GM21381 (cell line): ENCODE data around the gene HDDC2.
"Not testable (repeated sequence)": the region's sequence is repeated elsewhere in the genome, so short reads cannot be mapped to it uniquely, and the experiment has no call there.

Experiments
- ATAC-seq: cut with Tn5 transposase; IDR thresholded peaks from one replicate; pipeline ENCODE4 v1.9.1; 2021; ENCODE audit warnings: mild to moderate bottlenecking, moderate library complexity; ENCODE audit not compliant: unreplicated experiment

Gene HDDC2

DNA sequence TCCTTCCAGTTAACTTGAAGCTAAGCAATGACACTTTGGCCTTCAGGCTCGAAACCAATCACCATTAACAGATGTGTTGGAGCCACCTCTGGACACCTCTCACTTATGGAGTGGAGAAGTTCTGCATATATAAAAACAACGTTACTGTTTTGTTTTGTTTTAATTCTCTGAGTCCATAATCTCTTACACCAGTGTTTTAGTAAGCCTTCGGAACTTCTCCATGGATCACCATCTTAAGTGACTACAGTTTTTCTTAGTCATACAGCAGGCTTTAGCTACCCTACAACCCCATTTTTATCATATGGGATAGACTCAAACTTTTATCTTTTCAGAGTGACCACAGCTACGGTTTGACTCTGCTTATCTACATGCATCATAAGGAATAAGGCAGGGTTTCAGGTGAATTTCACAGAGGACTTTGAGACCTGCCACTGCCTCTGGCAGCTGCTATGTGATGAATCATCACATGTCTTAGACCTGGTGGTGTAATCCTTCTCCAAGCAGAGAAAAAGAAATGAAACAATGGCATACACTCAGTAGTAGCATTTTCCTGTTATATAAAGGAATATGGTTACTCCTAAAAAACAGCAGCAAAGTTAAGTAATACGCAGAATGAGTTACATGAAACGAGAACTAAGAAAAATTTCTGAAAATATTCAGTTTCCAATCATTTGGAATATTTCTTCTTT lies 5.5 kb upstream of the HDDC2 start:
- no peak for ATAC-seq

DNA sequence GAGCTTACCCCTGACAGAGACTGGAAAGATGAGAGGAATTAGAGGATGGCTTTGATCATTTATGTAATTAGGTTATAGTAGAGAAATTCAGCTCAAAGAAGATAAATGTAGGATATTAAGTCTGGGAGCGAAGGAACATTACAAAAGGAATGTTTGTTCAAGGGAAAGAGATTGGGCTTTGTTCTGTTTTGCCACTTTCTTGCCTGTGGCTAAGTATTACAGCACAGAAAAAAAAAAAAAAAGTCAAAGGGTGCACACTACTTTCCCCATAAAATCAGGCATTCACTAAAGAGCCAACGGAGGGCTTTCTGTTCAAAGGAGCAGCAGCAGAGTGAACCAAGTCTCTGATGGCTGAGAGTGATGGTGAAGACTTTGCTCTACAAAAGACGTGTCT lies 5.0 kb upstream of the HDDC2 start:
- no peak for ATAC-seq

DNA sequence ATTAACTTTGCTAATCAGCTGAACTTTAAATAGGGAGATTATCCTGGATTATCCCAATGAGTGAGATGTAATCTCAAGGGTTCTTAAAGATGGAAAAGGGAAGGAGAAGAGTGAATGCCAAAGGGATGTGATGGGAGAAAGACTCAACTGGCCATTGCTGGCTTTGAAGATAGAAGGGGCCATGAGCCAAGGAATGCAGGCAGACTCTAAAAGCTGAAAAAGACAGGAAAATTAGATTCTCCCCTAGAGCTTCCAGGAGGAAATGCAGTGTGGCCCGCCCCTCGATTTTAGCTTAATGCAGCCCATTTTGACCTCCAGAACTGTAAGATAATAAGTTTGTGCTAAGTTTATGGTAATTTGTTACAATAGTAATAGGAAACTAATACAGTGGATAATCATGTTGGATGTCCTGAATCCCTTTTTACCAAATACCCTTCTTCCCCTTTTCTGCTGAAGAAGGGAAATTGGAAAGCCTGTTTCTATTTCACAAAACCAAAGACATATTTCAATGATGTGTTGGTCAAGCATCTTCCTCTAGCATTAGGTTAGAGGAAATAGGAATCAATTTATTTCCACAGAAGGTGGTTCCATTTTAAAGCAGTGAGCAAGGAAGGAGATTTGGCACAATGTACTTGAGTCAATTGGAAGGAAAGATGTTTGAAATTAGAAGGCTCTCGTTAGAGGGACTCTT lies 3.3 kb upstream of the HDDC2 start:
- no peak for ATAC-seq

DNA sequence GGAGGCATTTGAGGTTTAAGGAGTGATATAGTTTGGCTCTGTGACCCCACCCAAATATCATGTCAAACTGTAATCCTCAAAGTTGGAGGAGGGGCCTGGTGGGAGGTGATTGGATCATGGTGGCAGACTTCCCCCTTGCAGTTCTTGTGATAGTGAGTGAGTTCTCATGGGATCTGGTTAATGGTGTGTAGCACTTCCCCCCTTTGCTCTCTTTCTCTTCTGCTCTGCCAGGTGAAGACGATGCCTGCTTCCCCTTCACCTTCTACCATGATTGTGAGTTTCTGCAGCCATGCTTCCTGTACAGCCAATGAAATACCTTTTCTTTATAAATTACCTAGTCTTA lies 1.7 kb upstream of the HDDC2 start:
- ATAC-seq, result no peak

DNA sequence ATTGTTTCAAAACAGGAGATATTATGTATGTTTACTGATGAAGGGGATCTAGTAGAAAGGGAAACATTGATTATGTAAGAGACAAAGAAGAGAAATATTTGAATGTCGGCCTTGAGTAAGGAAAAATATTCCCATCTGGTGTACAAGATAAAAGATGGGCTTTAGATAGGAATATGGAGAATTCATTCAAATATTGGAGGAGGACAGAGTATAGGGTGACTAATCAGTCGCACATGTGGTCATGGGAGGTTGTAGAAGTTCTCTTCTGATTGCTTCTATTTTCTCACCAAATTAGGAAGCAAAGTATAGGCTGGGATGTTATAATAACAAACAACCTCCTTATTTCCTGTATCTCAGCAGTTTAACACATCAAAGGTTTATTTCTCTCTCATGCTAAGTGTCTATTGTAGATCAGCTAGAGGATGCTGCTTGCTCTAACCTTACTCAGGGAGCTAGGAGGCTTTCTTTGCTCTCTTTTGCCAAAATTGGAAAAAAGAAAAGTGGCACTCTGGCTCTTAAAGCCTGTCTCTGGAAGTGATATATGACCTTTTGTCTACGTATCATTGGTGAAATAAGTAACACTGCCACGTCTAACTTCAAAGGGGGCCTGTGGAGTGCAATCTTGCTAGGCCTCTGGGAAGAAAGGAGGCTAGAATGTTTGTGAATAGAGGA lies 1.2 kb upstream of the HDDC2 start:
- ATAC-seq, result no peak

DNA sequence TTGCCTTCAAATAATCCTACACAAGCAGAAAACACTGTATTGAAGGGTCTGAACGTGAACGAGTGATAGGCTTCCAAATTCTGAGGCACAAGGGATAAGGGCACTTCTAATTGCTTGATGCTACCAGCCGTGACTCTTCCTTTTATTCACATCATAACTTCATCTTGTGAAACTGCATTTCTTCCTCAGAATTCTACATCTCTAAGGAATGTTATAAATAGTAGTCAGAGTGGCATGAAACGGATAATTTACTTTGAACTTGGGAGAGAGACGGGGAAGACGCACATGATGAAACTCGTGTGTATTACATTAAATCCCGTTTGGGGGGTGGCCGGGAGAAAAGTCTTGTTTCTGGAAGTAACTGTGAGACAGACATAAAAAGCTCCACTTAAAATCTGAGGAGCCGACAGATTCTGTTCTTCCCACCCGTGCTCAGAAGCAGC lies 754 bp downstream of the HDDC2 start:
- no peak for ATAC-seq

DNA sequence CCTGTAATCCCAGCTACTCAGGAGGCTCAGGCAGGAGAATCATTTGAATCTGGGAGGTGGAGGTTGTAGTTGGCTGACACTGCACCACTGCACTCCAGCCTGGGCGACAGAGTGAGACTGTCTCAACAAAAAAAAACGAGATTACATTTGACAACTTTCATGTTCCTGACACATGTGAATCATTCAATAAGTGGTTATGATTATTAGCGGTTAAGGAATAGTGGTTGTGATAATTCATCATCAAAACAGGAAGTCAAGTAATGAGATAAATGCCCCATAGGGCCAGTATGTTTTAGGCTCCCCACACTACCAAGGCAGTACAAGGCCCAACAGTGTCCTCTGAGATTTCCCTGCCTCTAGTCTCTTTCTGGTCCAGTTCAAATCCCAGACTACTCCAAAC lies 2.5 kb downstream of the HDDC2 start:
- no peak for ATAC-seq

DNA sequence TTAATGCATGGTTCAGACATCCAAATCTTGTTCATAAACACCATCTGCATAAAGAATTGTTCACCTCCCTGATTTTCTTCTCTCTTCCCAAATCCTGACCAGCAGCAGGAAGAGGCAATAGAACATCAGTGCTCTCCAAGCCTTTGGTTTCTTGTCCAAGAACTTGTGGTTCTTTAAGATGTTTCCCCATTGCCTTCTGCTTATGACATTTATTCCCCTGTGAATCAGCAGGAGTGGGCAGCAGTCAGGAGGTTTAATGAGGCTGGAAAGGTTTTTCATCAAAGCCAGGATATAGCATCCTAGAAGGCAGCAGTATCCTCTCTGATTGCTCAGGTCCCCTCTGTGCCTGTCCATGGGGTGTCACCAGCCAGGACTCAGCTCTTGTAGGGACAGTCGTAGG lies 5.3 kb downstream of the HDDC2 start:
- no peak for ATAC-seq

DNA sequence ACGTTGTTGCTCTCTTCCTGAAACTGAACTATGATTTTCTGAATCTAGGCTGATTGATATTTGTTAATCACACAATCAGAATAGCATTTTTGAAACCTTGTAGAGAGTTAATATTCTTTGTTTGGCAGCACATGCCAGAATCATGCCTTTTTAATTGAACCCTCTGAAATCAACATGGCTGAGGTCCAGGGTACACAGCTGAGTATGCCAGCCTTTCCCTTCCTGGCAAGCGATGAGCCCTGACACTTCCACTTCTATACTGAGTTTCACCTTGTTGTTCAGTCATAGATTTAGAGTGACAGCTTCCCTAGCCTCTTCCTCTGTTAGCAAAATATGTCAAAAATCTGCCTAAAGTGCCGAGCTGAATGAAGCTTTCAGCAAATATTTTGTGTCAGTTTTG lies 6.8 kb downstream of the HDDC2 start:
- ATAC-seq, result no peak

DNA sequence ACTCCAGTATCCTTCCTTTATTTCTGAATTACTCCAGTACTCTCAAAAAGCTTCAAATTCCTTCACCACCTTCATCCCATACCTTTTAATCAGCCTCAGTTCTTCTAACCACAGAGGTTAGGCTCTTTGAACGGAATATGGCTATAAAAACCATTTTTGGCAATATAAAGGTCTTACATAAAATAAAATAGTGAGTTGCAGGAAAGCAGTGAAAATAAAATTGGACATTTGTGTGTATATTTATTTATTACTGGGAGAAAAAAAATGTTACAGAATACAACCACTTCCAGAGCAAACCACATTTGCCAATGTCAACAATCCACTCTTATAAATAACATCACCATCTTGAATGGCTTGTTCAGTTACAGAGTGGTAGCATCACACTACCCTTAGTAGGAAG lies 7.7 kb downstream of the HDDC2 start:
- ATAC-seq, result no peak

DNA sequence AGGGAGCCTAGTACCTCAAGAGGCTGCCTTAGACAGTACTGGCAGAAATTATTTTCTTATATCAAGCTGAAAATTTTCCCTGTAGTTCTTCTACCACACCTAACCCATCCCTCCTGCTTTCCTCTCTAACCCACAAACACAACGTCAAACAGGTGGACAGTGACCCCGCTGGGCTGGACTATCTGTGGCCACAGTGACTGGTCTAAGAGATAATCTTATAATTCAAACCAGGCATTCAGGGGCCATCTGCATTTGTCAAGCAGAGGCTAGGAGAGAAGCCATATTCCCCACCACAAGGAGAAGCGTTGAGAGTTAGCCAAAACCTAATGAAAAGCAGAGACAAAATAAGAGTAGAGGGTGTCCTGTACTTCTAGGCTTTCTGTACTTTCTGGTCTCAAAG lies 8.2 kb downstream of the HDDC2 start:
- no peak for ATAC-seq

DNA sequence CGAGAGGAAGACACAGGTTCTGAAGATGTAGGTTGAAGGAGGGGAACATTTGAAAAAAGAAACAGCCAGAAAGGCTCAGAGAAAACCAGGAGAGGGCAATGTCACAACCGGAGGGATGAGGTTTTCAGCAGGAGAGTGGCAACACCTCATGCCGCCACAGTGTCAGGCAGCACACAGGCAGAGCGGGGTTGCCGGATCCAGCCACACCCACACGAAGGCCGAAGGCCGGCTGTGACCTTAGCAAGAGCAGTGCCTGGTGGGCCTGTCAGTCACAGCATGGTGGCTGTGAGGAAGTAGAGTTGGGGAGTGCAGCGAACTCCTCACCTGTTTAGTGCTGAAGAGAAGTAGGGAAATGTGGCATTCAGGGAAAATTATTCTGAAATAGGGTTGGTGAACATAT lies 14.0 kb downstream of the HDDC2 start:
- ATAC-seq, result no peak

DNA sequence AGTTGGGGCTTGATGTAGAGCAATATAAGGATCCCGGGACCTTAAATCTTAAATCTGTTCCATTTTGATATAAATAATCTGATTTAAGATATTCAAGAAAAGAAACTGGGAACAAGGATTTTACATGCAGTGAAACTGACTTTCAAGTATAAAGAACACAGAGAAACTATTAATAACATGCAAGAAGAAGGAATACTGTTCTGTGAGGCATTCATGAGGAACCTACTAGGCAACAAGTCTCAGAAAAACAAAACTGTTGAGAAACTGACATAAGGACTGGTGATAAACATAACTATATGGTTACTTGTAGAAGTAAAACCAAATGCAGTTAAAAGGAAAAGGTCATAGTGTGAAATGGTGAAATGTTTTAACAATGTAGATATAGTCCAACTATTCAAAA lies 15.8 kb downstream of the HDDC2 start:
- no peak for ATAC-seq

DNA sequence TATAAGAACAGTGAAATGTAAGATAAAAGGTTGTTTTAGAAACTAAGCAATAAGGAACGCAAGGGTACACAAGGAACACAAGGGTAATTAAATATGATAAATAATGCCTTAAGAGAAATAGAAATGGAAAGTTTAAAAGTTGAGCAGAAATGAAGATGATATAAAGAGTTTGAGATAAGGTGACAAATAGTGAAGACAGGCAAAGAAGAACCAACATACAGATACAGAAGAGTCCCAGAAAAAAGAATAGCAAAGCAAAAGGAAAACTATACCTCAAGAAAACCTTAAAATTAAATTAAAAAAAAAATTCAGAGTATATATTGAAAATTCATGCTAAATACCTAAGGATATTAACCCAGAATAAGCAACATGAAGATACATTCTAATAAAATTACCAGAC lies 16.4 kb downstream of the HDDC2 start:
- ATAC-seq, result no peak

DNA sequence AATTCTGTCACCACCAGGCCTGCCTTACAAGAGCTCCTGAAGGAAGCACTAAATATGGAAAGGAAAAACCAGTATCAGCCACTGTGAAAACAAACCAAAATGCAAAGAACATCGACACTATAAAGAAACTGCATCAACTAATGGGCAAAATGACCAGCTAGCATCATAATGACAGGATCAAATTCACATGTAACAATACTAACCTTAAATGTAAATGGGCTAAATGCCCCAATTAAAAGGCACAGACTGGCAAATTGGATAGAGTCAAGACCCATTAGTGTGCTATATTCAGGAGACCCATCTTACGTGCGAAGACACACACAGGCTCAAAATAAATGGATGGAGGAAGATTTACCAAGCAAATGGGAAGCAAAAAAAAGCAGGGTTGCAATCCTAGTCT lies 19.3 kb downstream of the HDDC2 start:
- ATAC-seq, result not testable (repeated sequence)

DNA sequence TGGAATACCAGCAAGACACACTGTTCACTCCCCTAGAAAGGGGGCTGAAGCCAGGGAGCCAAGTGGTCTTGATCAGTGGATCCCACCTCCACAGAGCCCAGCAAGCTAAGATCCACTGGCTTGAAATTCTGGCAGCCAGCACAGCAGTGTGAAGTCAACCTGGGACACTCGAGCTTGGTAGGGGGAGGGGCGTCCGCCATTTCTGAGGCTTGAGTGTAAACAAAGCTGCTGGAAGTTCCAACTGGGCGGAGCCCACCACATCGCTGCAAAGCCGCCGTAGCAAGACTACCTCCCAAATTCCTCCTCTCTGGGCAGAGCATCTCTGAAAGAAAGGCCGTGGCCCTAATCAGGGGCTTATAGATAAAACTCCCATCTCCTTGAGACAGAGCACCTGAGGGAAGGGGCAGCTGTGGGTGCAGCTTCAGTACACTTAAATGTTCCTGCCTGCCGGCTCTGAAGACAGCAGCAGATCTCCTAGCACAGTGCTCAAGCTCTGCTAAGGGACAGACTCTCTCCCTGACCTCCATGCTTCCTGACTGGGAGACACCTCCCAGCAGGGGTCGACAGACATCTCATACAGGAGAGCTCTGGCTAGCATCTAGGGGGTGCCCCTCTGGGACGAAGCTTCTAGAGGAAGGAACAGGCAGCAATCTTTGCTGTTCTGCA lies 21.3 kb downstream of the HDDC2 start:
- ATAC-seq, result not testable (repeated sequence)

DNA sequence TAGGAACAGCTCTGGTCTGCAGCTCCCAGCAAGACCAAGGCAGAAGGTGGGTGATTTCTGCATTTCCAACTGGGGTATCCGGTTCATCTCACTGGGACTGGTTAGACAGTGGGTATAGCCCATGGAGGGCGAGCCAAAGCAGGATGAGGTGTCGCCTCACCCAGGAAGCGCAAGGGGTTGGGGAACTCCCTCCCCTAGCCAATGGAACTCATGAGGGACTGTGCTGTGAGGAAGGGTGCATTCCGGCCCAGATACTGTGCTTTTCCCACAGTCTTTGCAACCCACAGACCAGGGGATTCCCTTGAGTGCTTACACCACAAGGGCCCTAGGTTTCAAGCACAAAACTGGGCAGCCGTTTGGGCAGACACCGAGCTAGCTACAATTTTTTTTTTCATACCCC lies 21.8 kb downstream of the HDDC2 start:
- ATAC-seq, result no peak

DNA sequence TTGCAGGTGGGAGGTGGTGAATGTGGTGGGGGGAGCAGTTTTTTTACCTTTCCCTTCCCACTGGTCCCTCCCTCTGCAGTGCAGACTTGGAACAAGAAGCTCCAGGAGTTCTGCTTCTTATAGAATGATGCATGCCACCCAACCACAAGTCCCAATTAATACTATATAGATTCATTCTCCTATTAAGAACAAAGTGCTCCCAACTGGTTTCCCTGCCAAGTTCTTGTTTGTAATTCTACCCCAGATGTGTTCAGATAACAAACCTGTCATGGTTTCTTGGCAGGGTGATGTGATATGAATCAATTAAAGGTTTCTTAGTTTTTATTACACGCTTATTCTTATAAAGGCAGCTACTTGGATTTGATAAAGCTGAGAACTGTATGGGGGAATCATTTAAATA lies 23.9 kb downstream of the HDDC2 start:
- no peak for ATAC-seq

DNA sequence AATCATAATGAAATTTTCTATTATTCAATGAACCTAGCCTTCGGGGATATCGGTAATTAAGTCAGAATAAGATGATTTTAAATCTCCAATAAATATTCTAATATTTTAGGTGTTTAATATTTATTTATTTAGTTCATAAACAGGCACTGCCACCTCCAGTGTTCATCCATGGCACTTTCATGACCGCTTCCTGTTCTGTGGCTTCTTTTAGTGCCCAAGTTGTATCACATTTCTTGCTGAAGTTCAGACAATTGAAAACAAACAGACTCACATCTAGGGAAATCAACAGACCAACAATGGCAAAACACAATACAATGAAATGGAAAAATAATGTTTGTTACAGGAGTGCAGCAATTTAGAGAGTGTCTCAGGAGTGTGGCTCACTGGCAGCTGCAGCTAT lies 26.0 kb downstream of the HDDC2 start:
- ATAC-seq, result no peak

DNA sequence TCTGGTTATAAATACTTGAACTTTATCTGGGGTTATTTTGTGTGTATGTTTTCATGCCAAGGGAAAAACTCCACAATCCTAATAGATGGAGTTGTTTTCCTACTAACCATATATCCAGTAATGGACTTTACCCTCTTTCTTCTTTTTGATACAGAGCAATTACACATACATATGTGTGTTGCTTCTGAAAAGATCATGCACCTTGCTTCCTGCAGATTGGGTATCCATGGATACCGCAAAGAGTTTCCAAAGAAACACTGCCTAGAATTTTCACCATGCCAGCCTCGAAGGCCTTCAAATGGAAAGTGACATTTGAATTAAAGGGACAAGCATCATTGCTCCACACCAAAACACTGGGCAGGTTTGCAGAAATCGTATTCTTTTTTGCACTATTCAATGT lies 26.8 kb downstream of the HDDC2 start:
- no peak for ATAC-seq

DNA sequence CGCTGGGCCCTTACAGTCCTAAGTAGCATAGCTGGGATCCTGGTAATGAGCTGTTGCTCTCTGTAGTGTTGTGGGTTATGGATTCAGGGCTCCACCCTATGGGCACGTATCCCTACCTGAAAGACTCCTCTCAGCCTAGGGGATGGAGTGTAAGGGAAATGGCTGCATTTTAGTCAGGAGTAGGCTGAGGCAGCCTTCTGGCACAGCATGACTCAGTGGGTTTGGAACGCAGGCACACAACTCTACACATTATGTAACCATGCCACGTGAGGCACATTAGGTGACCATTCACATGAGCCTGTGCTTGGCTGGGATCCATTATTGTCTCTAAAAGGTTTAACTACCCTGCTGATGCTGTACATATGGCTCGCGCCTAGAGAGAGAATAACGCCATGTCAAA lies 27.8 kb downstream of the HDDC2 start:
- no peak for ATAC-seq

DNA sequence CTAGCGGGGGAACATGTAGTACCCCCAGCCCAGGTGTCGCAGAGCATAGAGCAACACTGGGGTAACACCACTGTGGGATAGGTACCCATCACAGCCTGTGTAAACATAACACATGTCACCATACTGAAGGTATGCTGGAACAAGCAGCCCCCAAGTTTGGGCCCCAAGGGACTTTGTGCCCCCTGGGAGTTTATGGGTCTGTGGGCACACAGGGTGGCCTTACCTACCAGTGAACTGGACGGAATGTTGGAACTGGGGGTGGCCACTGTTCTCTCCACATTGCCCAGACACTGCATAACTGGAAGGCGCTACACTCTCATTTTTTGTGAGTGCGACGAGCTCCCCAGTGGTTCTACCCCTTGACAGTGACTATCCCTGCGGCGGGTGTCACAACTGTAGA lies 28.5 kb downstream of the HDDC2 start:
- ATAC-seq, result no peak
